Large intestine (tissue), 3 donors: ENCODE measurements around the gene HMCN2. TPM values are rescaled to one million over a fixed set of nuclear protein-coding genes. Genes with fewer than 3 reads are reported as not detected.

Source experiments
- DNase-seq, 2 donors: peaks; one replicate each; pipeline versions ENCODE4 v3.0.0 to v3.0.0-alpha.2; 2013
- H3K27ac ChIP-seq: one replicate; pipeline ENCODE4 v1.5.1; 2013; ENCODE audit warnings: low read length
- H3K27me3 ChIP-seq: 2 replicates; pipeline ENCODE4 v1.6.1; 2013; ENCODE audit warnings: low read length; ENCODE audit not compliant: control insufficient read depth, insufficient read depth
- H3K36me3 ChIP-seq: 2 replicates; pipeline ENCODE4 v1.6.1; 2013; ENCODE audit warnings: low read length; ENCODE audit not compliant: control insufficient read depth, insufficient read depth
- H3K4me1 ChIP-seq: one replicate; pipeline ENCODE4 v1.6.1; 2013; ENCODE audit warnings: low read length; ENCODE audit not compliant: control insufficient read depth, insufficient read depth
- H3K4me3 ChIP-seq: one replicate; pipeline ENCODE4 v1.5.1; 2013; ENCODE audit warnings: low read length
- H3K9me3 ChIP-seq: one replicate; pipeline ENCODE4 v1.6.1; 2013; ENCODE audit warnings: mild to moderate bottlenecking, low read depth, low read length, moderate library complexity; ENCODE audit not compliant: control insufficient read depth
- WGBS: methylation state at CpG from one replicate; pipeline ENCODE4 v1.1.5; 2013; ENCODE audit warnings: low lambda C conversion rate; ENCODE audit not compliant: insufficient coverage; 5-methylcytosine and 5-hydroxymethylcytosine counted together
- polyA plus RNA-seq: library from polyadenylated mRNA; unstranded; fragments of 120-200 nt; gene quantifications from one replicate; pipeline ENCODE4 v1.2.1, GENCODE V29; 2013

HMCN2 gene
- polyA plus RNA-seq, 1 donor, result 20.0 TPM

DNA sequence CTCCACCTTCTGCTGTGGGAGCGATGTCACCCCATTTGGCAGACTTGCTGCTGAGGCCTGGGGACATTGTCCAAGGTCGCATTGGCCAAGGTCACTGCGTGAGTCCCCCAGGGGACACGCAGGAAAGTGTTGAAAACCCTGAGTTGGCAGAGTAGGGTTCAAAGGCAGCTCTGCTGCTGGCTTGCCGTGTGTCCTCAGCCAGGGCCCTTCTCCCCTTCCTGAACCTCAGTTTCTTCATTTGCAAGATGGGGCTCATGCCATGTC is 193.2 kb downstream of the HMCN2 start:
- Histone ChIP-seq H3K9me3 (no peaks in the 10 kb centered on the region), H3K27ac (no peak overlapping the region), H3K27me3 (no peaks in the 10 kb centered on the region), H3K4me1 (peaks cover 6% of the 10 kb centered on the region), H3K36me3 (peaks cover 72% of the 10 kb centered on the region), H3K4me3 (no peak overlapping the region)
- DNase-seq, result no peak
- WGBS, result no CpG with 5 or more reads among the region's 5 CpGs

DNA sequence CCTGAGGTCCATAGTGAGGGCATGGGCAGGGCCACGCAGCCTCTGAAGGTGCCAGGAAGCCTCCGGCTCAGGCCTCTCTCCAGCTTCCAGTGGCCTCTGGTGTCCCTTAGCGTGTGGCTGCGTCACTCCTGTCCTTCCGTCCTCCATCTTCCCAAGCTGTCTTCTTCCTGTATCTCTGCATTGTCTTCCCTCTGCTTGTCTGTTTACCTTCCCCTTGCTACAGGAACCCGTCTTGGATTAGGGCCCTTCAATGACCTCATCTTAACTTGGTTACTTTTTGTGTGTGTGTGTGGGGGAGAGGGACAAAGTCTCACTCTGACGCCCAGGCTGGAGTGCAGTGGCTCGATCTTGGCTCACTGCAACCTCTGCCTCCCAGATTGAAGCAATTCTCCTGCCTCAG is 193.6 kb downstream of the HMCN2 start:
- DNase-seq, result peak in 1 of 2 donors; percentile 63
- WGBS, result no CpG with 5 or more reads among the region's 8 CpGs
- no peaks in the 10 kb centered on the region for H3K9me3 ChIP-seq
- H3K36me3 ChIP-seq, result peaks cover 74% of the 10 kb centered on the region
- no peaks in the 10 kb centered on the region for H3K27me3 ChIP-seq
- peaks cover 3% of the 10 kb centered on the region for H3K4me1 ChIP-seq
- no peak overlapping the region for H3K4me3 ChIP-seq
- H3K27ac ChIP-seq, result no peak overlapping the region

DNA sequence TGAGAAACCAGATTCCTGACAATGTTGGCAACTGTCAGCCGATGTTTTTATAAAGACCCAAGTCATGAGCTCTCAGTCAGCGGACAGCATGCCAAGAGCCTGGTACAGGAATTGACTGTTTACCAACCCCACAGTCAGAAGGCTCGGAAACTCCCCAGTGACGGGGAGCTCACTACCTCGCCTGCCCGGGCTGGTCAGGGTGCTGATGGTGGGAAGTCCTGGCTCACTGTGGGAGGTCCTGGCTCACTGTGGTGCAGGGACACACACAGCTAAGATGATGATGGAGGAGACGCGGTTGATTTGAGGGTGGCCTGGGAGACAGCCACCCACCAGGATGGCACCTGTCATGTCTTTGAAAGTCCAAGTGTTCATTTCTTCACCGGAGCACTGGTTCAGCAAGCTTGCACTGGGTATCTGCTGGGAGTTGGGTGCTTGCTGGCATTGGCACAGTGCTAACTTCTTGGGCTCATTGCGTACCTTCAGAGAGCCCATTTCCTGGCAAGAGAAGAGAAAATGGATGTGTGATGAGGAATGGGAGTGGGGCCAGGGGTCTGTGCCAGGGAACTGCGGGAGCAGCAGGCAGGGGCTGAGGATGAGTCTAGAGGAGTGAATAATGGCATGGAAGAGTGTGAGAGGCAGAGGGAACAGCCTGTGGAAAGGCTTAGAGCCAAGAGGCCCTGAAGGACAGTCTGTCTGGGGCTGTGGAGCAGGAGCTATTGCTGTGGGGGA is 194.5 kb downstream of the HMCN2 start:
- Histone ChIP-seq H3K4me1 (peaks cover 3% of the 10 kb centered on the region), H3K36me3 (peaks cover 71% of the 10 kb centered on the region), H3K27ac (no peak overlapping the region), H3K9me3 (no peaks in the 10 kb centered on the region), H3K4me3 (no peak overlapping the region), H3K27me3 (no peaks in the 10 kb centered on the region)
- DNase-seq, result no peak
- WGBS, result 40% methylated on average over 1 of the region's 11 CpGs

GRCh38 chr9:130461218-130461630 is 195.7 kb downstream of the HMCN2 start:
- no peaks in the 10 kb centered on the region for H3K27me3 ChIP-seq
- H3K36me3 ChIP-seq, result peaks cover 73% of the 10 kb centered on the region
- H3K9me3 ChIP-seq, result no peaks in the 10 kb centered on the region
- no peak overlapping the region for H3K27ac ChIP-seq
- no CpG with 5 or more reads among the region's 22 CpGs for WGBS
- peaks cover 3% of the 10 kb centered on the region for H3K4me1 ChIP-seq
- no peak overlapping the region for H3K4me3 ChIP-seq
- DNase-seq, result no peak

GRCh38 chr9:130461731-130462130 is 196.2 kb downstream of the HMCN2 start:
- DNase-seq, result no peak
- Histone ChIP-seq H3K9me3 (no peaks in the 10 kb centered on the region), H3K27ac (no peak overlapping the region), H3K4me1 (peaks cover 3% of the 10 kb centered on the region), H3K4me3 (no peak overlapping the region), H3K36me3 (peaks cover 78% of the 10 kb centered on the region), H3K27me3 (no peaks in the 10 kb centered on the region)
- WGBS, result no CpG with 5 or more reads among the region's 11 CpGs

DNA sequence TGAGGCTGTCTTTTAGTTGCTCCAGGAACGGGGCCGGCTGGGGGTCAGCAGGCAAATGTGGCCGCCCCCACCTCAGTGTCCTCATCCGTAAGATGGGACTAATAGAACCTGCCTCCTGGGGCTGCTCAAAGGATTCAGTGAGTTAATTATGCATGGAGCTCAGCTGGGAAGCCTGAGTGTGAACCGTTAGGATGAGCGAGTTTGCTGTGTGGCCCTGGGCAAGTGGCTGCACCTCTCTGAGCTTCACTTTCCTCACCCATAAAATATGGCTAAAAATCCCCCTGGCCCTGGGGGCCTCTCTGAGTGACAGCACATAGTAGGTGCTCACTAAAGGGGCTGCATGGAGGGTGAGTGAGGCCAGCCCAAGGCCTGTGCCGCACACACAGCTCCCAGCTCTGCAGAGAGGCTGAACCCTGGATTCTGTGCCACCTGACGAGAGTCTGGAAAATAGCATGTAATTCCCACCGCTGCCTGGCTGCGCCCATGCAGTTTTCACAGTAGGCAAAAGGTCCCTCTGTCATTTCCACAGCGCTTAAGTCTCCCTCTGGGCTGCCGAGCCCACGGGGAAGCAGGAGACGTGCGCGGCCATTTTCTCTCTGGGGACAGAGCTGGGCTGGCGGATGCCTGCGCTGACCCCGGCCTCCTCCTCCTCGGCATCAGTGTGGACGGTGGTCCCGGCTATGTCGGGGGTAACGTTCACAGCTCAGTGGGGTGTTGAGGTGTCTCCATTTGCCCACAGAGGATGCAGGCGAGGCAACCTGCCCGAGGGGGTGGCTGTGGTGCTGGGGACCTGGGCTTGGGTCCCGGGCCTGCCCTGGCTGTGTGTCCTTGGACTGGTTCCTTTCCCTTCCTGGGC is 197.4 kb downstream of the HMCN2 start:
- Histone ChIP-seq H3K27ac (no peak overlapping the region), H3K4me3 (no peak overlapping the region), H3K4me1 (peaks cover 3% of the 10 kb centered on the region), H3K36me3 (peaks cover 86% of the 10 kb centered on the region), H3K27me3 (peaks cover 3% of the 10 kb centered on the region), H3K9me3 (no peaks in the 10 kb centered on the region)
- no peak for DNase-seq
- no CpG with 5 or more reads among the region's 27 CpGs for WGBS

DNA sequence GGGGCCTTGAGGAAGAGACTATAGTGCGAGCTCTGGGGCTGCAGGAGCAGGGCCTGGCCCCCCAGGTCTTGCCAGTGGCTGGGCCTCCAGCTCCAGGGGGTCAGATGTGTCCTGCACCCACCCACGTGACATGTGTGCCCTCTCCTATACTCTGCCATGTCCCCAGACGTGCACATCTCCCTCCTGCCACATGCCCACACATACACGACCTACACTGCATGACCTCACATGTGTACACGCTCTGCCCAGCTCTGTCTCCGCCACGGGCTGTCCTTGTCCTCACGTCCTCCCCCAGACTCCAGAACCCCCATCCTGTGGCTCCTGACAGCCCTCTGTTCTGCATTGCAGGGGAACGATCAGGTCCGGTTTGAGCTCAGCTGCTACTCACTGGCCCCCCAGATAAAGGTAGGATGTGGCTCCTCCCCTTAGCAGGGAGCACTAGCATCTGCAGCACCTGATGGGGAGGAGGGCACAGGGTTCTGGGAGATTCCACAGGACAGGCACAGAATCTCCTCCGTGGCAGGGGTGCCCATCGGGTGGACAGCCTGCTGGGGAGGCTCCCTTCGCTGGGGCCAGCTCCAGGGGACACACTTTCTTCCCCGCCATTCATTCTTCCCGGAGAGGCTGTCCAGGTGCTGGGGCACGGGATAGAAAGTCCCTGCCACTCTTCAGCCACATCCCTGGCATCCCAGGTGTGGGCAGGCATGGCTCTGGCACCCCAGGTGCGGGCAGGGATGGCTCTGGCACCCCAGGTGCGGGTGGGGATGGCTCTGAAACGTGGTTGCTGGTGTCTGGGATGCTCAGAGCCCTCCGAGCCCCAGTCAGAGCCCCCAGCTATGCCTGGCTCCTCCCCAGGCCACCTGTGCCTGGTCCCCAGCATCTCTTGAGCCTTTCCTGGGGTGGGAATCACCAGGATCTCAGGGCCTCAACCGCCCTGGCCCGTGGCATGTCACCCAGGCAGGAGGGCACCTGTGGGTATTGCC is 198.5 kb downstream of the HMCN2 start:
- Histone ChIP-seq H3K27ac (no peak overlapping the region), H3K4me1 (no peaks in the 10 kb centered on the region), H3K27me3 (peaks cover 3% of the 10 kb centered on the region), H3K9me3 (no peaks in the 10 kb centered on the region), H3K4me3 (no peak overlapping the region), H3K36me3 (peaks cover 84% of the 10 kb centered on the region)
- WGBS, result no CpG with 5 or more reads among the region's 22 CpGs
- DNase-seq, result no peak

- no peak for DNase-seq
- Histone ChIP-seq H3K4me3 (no peak overlapping the region), H3K4me1 (no peaks in the 10 kb centered on the region), H3K27me3 (peaks cover 3% of the 10 kb centered on the region), H3K36me3 (peaks cover 85% of the 10 kb centered on the region), H3K9me3 (no peaks in the 10 kb centered on the region), H3K27ac (no peak overlapping the region)
- WGBS, result 100% methylated on average over 2 of the region's 16 CpGs
Measured at GRCh38 chr9:130465383-130466096, 200.0 kb downstream of the HMCN2 start.

DNA sequence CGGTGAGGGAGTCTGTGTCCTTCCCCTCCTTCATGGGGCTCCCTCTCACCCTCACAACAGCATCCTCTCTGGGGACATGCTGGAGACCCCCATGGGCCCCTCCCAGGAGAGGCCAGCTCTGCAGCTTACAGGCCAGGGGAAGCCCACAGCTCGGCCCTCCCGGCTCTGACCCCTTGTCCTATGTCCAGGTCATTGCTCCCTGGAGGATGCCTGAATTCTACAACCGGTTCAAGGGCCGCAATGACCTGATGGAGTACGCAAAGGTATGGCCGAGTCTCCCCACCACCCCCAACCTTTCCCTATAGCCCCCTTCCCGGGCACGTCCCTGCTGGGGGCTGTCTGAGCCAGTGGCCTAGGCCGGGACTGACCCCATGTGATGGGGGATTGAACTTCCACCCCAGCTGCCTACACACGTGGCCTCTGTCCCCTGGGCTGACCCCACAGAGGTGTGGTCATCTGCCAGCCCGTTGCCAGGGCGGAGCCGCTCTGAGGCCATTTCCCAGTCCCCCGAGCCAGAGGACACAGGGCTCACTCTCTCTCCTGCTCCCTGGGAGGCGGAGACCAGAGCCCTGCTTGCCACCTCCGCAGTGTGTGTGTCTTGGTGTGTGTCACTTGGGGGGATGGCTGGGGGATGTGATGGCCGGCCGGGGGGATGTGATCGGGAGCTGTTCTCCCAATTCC is 201.1 kb downstream of the HMCN2 start:
- DNase-seq, result no peak
- Histone ChIP-seq H3K4me3 (no peak overlapping the region), H3K9me3 (no peaks in the 10 kb centered on the region), H3K4me1 (no peaks in the 10 kb centered on the region), H3K27ac (no peak overlapping the region), H3K36me3 (peaks cover 91% of the 10 kb centered on the region), H3K27me3 (peaks cover 3% of the 10 kb centered on the region)
- WGBS, result no CpG with 5 or more reads among the region's 20 CpGs
